ENCODE data around the gene ARHGAP40.

Gene ARHGAP40

DNA sequence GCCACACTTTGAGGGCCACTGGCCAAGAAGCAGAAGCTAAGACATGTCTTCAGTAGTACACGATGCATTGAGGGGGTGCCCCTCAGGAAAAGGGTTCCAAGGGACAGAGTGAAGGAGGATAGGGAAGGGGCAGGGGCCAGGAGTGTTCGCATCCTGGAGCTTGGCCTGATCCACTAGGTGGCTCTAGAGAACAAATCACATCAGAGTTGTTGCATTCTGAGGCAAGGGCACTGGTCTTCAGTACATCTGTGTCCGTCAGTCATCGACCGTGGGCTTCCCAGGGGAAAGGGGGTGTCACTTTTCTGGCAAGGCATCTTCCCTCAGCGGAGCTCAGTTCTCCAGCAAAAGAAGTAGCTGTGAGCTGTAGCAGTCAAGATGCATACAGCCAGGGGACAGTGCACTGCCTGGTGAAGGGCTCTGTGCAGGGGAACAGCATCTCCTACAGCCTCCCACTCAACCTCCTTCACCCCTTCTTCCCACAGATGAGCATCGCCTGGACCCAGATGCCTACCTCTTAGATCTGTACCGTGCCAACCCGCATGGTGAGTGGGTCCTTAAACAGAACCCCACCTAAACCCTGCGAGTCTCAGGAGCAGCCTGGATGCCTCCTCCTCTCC is 47.8 kb downstream of the ARHGAP40 start:
- no peak for FAIRE-seq

GRCh38 chr20:38650010-38650409 is 48.4 kb downstream of the ARHGAP40 start:
- FAIRE-seq: no peak
- DNase-seq (ENCODE audit: low spot score): no peak

More for the DNA sequence above, 47.8 kb downstream of the ARHGAP40 start:
- DNase-seq (ENCODE audit: low spot score): no peak

DNA sequence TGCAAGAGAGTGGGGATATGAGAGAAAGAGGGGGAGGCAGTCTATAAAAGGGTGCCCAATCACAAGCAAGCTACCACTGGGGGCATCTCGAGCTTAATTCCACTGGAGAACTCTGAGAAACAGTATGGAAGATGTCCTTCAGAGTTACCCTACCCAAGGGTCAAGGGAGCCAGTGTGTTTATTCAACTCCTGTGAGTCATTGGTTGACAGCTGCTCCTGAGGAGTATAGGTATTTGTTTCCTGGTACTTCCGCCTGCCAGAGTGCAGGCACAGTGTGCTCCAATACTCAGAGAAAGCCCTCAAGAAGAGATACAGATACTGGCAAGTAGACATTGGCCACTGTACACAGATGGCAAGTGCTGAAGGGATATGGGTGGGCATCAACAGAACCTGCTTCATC is 49.5 kb downstream of the ARHGAP40 start:
- no peak for FAIRE-seq
- no peak for DNase-seq (ENCODE audit: low spot score)

DNA sequence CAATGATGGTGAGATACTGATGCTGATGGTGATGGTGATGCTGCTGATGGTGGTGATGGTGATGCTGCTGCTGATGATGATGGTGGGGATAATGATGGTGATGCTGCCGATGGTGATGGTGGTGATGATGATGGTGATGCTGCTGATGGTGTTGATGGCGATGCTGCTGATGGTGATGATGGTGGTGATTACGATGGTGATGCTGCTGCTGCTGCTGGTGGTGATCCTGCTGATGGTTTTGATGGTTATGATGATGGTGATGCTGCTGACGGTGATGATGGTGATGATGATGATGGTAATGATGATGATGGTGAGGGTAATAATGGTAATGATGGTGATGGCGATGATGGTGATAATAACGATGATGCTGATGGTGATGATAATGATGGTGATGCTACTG is 50.0 kb downstream of the ARHGAP40 start:
- no peak for FAIRE-seq
- no peak for DNase-seq (ENCODE audit: low spot score)

GRCh38 chr20:38652995-38653394 is 51.4 kb downstream of the ARHGAP40 start:
- DNase-seq (ENCODE audit: low spot score): no peak
- no peak for FAIRE-seq

DNA sequence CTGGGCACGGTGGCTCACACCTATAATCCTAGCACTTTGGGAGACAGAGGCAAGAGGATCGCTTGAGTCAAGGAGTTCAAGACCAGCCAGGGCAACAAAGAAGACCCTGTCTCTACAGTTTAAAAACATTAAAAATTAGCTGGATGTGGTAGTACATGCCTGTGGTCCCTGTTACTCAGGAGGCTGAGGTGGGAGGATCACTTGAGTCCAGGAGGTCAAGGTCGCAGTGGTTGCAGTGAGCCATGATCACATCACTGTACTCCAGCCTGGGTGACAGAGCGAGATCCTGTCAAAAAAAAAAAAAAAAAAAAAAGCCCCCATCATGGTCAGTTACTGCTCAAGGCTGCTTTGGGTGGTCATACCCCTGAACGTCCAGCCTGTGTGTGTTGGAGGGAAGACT is 55.8 kb downstream of the ARHGAP40 start:
- FAIRE-seq (no peak), DNase-seq (ENCODE audit: low spot score) (no peak)

DNA sequence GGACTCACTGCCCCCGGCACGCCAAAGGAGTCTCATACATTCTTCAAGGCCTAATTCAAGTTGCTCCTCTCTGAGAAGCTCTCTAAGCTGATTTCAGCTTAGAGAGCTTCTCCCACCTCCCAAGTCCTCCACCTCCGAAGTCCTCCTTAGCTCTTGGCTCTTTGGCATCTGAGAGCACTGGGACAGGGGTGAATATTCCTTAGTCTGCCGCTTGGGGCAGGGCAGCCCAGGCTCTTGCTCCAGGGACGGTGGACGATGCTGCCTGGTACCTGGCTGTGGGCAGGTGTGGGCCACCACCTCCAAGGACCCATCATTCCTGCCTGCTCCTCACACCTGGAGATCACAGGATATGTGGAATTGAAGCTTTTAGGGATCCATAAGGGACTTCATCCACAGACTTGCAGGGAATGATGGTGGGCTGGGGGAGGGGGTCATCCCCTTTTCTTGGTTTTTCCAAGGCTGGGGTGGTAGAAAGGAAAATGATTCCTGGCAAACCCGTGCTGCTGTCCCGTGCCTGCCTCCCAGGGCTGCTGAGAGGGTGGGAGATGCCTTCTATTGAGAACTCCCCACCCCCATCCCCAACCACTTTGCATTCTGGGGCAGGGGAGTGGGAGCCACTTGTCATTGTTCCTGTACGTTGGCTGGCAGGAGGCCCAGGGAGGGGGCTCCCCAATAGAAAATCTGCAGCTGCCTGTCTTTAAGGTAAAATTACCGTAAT is 57.4 kb downstream of the ARHGAP40 start:
- no peak for DNase-seq (ENCODE audit: low spot score)
- no peak for FAIRE-seq

GRCh38 chr20:38659597-38659880 is 57.9 kb downstream of the ARHGAP40 start:
- FAIRE-seq (no peak), DNase-seq (ENCODE audit: low spot score) (no peak)

GRCh38 chr20:38660429-38660828 is 58.8 kb downstream of the ARHGAP40 start:
- no peak for FAIRE-seq

GRCh38 chr20:38663660-38664059 is 62.1 kb downstream of the ARHGAP40 start:
- DNase-seq (ENCODE audit: low spot score): no peak
- FAIRE-seq: no peak

More at GRCh38 chr20:38660429-38660828, 58.8 kb downstream of the ARHGAP40 start:
- DNase-seq (ENCODE audit: low spot score): no peak

DNA sequence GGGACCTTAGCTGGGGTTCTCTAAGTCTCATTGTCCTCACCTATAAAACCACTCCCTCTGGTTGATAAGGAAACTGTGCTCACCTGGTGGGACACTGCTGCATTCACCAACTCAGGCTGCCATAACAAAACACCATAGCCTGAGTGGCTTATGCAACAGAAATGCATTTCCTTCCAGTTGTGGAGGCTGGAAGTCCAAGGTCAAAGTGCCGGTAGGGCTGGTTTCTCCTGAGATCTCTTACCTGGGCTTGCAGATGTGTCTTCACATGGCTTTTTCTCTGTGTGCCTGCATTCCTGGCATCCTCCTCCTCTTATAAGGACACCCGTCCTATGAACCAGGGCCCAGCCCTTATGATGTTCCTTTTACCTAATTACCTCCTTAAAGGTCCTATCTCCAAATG is 62.7 kb downstream of the ARHGAP40 start:
- FAIRE-seq (no peak), DNase-seq (ENCODE audit: low spot score) (no peak)

GRCh38 chr20:38665094-38665493 is 63.5 kb downstream of the ARHGAP40 start:
- DNase-seq (ENCODE audit: low spot score) (no peak), FAIRE-seq (no peak)

- no peak for DNase-seq (ENCODE audit: low spot score)
Observed at GRCh38 chr20:38665506-38666285, 64.1 kb downstream of the ARHGAP40 start.

DNA sequence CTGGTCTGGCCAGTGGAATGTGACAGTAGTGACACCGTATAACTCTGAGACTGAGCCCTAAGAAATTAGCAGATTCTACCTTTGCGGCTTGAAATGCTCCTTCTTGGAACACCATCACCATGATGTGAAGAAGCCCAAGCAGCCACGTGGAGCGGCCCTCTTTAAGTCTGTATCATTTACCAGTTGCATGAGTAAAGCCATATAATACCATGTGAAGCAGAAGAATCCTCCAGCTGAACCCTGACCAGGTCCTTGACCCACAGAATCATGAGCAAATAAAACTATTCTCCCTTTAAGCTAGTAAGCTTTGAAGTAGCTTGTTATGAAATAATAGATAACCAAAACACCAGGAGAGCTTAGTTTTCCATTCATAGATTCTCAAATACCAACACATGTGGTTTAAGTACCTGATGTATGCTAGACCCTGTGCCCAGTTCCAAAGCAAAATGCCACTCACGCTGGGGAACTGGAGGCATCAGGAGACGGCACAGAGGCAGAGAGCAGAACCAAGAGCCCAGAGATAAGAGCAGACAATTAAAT is 65.9 kb downstream of the ARHGAP40 start:
- DNase-seq (ENCODE audit: low spot score) (no peak), FAIRE-seq (no peak)

More at GRCh38 chr20:38665506-38666285, 64.1 kb downstream of the ARHGAP40 start:
- no peak for FAIRE-seq

GRCh38 chr20:38669688-38670087 is 68.1 kb downstream of the ARHGAP40 start:
- no peak for DNase-seq (ENCODE audit: low spot score)
- no peak for FAIRE-seq

DNA sequence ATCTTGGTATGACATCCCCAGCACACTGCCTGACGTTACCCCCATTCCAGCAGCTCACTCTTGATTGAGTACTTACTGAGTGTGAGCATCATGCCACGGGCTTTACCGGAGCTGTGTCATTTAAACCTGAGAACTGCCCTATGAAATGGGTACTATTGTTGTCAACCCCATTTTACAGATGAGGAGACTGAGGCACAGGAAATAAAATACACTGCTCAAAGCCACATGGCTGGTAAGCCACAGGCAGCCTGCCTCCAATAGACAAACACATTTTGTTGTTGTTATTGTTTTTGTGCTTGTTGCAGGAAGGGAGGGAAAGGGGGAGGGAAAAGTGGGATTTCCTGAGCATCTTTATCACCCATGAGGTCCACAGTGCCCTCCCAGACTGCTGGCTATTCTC is 69.2 kb downstream of the ARHGAP40 start:
- FAIRE-seq (no peak), DNase-seq (ENCODE audit: low spot score) (no peak)

GRCh38 chr20:38671186-38671585 is 69.6 kb downstream of the ARHGAP40 start:
- FAIRE-seq (no peak), DNase-seq (ENCODE audit: low spot score) (no peak)

DNA sequence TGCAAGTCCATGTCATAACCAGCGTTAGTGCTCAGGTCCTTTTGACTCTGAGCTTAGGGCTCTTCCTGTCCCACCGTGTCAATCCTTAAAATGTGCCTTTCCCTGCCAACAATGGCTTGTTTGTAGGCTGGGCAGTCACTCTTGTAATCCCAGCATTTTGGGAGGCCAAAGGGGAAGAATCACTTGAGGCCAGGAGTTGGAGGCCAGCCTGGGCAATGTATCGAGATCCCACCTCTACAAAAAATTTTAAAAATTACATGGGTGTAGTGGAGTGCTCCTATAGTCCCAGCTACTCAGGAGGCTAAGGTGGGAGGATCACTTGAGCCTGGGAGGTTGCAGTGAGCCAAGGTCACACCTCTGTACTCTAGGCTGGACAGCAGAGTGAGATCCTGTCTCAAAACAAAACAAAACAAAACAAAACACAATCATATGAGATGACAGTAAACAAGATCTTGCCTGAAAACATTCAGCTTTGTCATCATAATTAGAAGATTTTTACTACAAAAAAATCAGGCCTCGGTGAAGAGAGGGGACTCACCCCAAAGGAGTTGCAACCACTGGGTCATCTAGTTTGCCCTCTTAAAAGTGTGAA is 70.2 kb downstream of the ARHGAP40 start:
- DNase-seq (ENCODE audit: low spot score): no peak
- FAIRE-seq: no peak

GRCh38 chr20:38672504-38672903 is 70.9 kb downstream of the ARHGAP40 start:
- no peak for FAIRE-seq
- no peak for DNase-seq (ENCODE audit: low spot score)

GRCh38 chr20:38673261-38673660 is 71.7 kb downstream of the ARHGAP40 start:
- FAIRE-seq (no peak), DNase-seq (ENCODE audit: low spot score) (no peak)

GRCh38 chr20:38673725-38674091 is 72.1 kb downstream of the ARHGAP40 start:
- no peak for DNase-seq (ENCODE audit: low spot score)
- no peak for FAIRE-seq

Measured in RCC 7860 (cell line).